Ovary (tissue), 3 donors: ENCODE measurements around the gene TMEM200A.

Experiments
- CTCF ChIP-seq, 3 donors: fragments of 450-650 bp in 2 of 3; fragments of 200-600 bp in 1 of 3; IDR thresholded peaks; one replicate each; pipeline versions ENCODE4 v1.5.1 to v1.8.0; 2016 to 2022; ENCODE audit warnings: antibody characterized with exemption in 3 of 3, mild to moderate bottlenecking in 1 of 3
- EP300 ChIP-seq: sonication (generic); formaldehyde crosslinking; IDR thresholded peaks from one replicate; pipeline ENCODE4 v1.6.1; 2017; ENCODE audit warnings: antibody characterized with exemption
- POLR2A ChIP-seq: fragments of 450-650 bp; IDR thresholded peaks from one replicate; pipeline ENCODE4 v1.6.1; 2017; ENCODE audit warnings: antibody characterized with exemption, mild to moderate bottlenecking, moderate library complexity
- donor health status: DM: no; HTN: no; CAD: no.

- no peak for TF ChIP-seq CTCF (IDR thresholded peaks at IDR 0.05)
- no peak for TF ChIP-seq POLR2A
- no peak for TF ChIP-seq EP300
Measured at GRCh38 chr6:130473886-130474285, 108.1 kb downstream of the TMEM200A start.
